ENCODE data around the gene COL27A1.

COL27A1 gene

DNA sequence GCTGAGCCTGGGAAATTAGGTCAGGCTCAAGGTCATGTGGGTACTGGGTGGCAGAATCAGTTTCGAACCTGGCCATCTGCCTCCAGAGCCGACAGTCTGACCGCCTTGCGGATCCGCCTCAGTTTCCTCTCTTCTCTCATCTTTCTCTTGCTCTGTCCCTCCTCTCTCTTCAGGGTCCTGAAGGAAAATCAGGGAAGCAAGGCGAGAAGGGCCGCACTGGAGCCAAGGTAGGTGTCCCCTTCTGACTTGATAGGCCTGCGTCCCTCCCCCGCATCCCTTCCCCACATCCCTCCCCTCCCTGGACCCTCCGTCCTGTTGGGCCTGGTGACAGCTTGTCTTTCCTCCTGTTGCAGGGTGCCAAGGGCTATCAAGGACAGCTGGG lies 126.8 kb downstream of the COL27A1 start:
- no peak overlapping the region for H3K4me2 ChIP-seq (ENCODE audit: low read length)
- H3K9me3 ChIP-seq (ENCODE audit: control insufficient read depth, low read length) = no peaks in the 10 kb centered on the region
- H2AFZ ChIP-seq = no peak overlapping the region
- H3K36me3 ChIP-seq (ENCODE audit: control insufficient read depth, insufficient read depth, low read length) = no peaks in the 10 kb centered on the region
- TF ChIP-seq, protein P1, sequence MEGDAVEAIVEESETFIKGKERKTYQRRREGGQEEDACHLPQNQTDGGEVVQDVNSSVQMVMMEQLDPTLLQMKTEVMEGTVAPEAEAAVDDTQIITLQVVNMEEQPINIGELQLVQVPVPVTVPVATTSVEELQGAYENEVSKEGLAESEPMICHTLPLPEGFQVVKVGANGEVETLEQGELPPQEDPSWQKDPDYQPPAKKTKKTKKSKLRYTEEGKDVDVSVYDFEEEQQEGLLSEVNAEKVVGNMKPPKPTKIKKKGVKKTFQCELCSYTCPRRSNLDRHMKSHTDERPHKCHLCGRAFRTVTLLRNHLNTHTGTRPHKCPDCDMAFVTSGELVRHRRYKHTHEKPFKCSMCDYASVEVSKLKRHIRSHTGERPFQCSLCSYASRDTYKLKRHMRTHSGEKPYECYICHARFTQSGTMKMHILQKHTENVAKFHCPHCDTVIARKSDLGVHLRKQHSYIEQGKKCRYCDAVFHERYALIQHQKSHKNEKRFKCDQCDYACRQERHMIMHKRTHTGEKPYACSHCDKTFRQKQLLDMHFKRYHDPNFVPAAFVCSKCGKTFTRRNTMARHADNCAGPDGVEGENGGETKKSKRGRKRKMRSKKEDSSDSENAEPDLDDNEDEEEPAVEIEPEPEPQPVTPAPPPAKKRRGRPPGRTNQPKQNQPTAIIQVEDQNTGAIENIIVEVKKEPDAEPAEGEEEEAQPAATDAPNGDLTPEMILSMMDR (IDR thresholded peaks at IDR 0.05) = no peak
- H3K9ac ChIP-seq = no peak overlapping the region
- H3K79me2 ChIP-seq = no peaks in the 10 kb centered on the region
- H3K27ac ChIP-seq = no peak overlapping the region
- H3K27me3 ChIP-seq (ENCODE audit: control insufficient read depth, insufficient read depth, low read length) = no peaks in the 10 kb centered on the region
- no peak overlapping the region for H3K4me3 ChIP-seq (ENCODE audit: low read depth, low read length)
- no peaks in the 10 kb centered on the region for H3K4me1 ChIP-seq

DNA sequence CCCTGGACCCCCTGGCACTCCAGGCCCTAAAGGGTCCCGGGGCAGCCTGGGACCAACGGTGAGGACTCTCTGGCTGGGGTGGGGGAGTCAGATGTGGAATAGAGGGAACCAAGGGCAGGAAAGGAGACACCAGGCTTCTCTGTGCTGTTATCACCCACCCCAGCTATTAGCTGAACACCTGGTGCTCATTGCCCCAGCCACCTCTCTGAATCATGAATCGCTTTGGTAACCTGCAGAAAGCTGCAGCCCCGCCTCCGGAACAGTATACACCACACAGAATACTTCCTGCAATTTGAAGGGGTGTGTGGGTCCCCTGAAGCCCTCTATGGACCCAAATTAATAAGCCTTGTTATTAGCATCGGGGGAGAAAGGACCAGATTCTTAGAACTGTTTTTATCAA lies 127.2 kb downstream of the COL27A1 start:
- H3K4me2 ChIP-seq (ENCODE audit: low read length) = no peak overlapping the region
- no peaks in the 10 kb centered on the region for H3K4me1 ChIP-seq
- no peak overlapping the region for H3K4me3 ChIP-seq (ENCODE audit: low read depth, low read length)
- H3K27me3 ChIP-seq (ENCODE audit: control insufficient read depth, insufficient read depth, low read length) = no peaks in the 10 kb centered on the region
- TF ChIP-seq, protein P1 (IDR thresholded peaks at IDR 0.05) = no peak
- no peak overlapping the region for H3K27ac ChIP-seq
- H3K36me3 ChIP-seq (ENCODE audit: control insufficient read depth, insufficient read depth, low read length) = no peaks in the 10 kb centered on the region
- no peak overlapping the region for H3K9ac ChIP-seq
- H3K79me2 ChIP-seq = no peaks in the 10 kb centered on the region
- H3K9me3 ChIP-seq (ENCODE audit: control insufficient read depth, low read length) = no peaks in the 10 kb centered on the region
- H2AFZ ChIP-seq = no peak overlapping the region

DNA sequence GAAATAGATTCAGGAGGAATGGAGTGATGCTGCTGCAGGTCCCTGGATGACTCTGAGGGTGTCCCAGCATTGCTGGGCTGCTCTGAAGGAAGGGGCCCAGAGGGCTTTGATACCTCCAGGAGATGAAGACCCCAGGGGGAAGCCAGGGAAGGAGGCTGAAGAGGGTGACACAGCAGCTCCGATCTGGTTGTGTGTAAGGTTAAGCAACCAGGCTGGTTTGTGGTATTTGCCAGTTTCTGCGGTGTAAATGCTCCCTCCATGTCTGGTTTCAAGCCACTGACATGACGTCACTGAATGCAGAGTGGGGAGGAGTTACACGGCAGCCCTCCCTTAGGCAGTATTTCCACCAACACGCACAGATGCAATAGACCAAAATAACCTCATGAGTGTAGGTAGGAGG lies 127.6 kb downstream of the COL27A1 start:
- no peaks in the 10 kb centered on the region for H3K79me2 ChIP-seq
- no peak overlapping the region for H3K4me2 ChIP-seq (ENCODE audit: low read length)
- H3K4me3 ChIP-seq (ENCODE audit: low read depth, low read length) = no peak overlapping the region
- H3K9ac ChIP-seq = no peak overlapping the region
- no peaks in the 10 kb centered on the region for H3K4me1 ChIP-seq
- no peaks in the 10 kb centered on the region for H3K27me3 ChIP-seq (ENCODE audit: control insufficient read depth, insufficient read depth, low read length)
- H3K36me3 ChIP-seq (ENCODE audit: control insufficient read depth, insufficient read depth, low read length) = no peaks in the 10 kb centered on the region
- TF ChIP-seq, protein P1 (IDR thresholded peaks at IDR 0.05) = no peak
- H3K27ac ChIP-seq = no peak overlapping the region
- H2AFZ ChIP-seq = no peak overlapping the region
- H3K9me3 ChIP-seq (ENCODE audit: control insufficient read depth, low read length) = no peaks in the 10 kb centered on the region

DNA sequence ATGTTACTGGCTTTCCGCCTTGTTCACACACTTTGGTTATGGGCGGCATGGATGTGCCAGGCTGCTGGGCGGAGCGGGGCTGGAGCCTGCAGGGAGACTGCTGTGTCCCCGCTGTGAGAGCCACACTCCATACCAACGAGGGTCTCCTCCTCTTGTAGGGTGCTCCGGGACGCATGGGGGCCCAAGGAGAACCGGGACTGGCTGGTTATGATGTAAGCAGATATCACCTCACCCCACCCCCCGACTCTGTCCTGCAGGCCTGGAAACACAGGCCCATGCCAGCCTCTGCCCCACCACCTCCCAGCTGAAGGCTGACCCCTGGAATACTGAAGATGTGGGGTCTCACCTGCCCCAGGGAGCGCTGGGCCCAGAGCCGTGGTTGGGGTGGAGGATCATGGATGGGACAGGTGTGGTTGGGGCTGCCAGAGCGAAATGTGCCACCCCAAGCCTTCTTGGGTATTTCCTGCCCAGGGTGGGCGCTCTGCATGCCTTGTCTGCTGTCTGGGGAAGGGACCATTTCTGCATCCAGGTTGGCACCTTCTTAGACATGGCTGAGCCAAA lies 128.3 kb downstream of the COL27A1 start:
- Histone ChIP-seq H3K9ac (no peak overlapping the region), H2AFZ (no peak overlapping the region), H3K4me1 (no peaks in the 10 kb centered on the region), H3K4me2 (ENCODE audit: low read length) (no peak overlapping the region), H3K9me3 (ENCODE audit: control insufficient read depth, low read length) (no peaks in the 10 kb centered on the region), H3K4me3 (ENCODE audit: low read depth, low read length) (no peak overlapping the region), H3K27me3 (ENCODE audit: control insufficient read depth, insufficient read depth, low read length) (no peaks in the 10 kb centered on the region), H3K27ac (no peak overlapping the region), H3K79me2 (no peaks in the 10 kb centered on the region), H3K36me3 (ENCODE audit: control insufficient read depth, insufficient read depth, low read length) (no peaks in the 10 kb centered on the region)
- TF ChIP-seq, protein P1 (IDR thresholded peaks at IDR 0.05) = no peak

DNA sequence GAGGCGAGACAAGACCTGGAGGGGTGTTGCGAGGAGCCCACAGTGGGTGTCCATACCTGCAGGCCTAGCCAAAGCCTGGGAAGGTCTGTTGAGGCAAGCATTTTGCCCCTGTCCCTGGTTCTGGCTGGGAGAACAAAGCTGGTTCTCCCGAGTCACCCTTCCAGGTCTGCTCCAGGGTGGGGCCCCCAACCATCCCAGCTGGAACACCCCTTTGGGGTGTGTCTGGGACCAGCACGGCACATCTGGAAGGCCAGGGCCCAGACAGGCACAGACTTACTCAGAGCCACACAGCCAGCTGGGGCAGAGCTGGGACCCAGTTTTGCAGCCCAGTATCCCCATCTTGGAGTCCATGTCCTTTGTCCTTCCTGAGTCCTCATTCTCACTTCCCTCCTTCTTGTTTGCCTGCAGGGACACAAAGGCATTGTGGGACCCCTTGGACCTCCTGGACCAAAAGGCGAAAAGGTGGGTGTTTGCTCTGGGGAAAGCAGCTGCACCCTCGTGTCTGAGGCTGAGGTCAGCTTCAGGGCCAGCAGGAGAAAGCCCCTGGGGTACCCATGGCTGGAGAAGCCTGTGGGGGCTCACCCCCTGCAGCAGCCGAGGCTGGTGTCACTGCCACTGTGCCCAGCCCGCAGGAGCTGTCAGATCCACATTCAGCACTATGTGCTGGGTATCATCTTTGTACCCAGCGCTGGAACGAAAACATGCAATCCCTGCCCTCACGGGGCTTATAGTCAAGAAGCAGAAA lies 129.2 kb downstream of the COL27A1 start:
- Histone ChIP-seq H3K4me2 (ENCODE audit: low read length) (no peak overlapping the region), H3K27me3 (ENCODE audit: control insufficient read depth, insufficient read depth, low read length) (no peaks in the 10 kb centered on the region), H3K79me2 (no peaks in the 10 kb centered on the region), H3K4me3 (ENCODE audit: low read depth, low read length) (no peak overlapping the region), H3K36me3 (ENCODE audit: control insufficient read depth, insufficient read depth, low read length) (no peaks in the 10 kb centered on the region), H3K9ac (no peak overlapping the region), H3K4me1 (no peaks in the 10 kb centered on the region), H3K27ac (no peak overlapping the region), H3K9me3 (ENCODE audit: control insufficient read depth, low read length) (no peaks in the 10 kb centered on the region), H2AFZ (no peak overlapping the region)
- TF ChIP-seq, protein P1 (IDR thresholded peaks at IDR 0.05) = no peak

Data from parathyroid adenoma (tissue), 2 donors.